Stimulated activated memory B cell treated with anti-CD40 and anti-IgM and Interleukin-4, amounts not matched to agents 10 μg/mL and 1 μg/mL and 100 μg/mL, for 72 hours (primary cell): ENCODE data around the gene MOB3B.

Experiments used
- ATAC-seq: fragments of 150-1000 bp; cut with Tn5 transposase; 2 replicates; pipeline ENCODE4 v1.10.0; 2021
- H3K27ac Mint-ChIP-seq: one replicate; pipeline ENCODE4 v1.8.0; 2022; ENCODE audit warnings: mild to moderate bottlenecking, mixed read lengths
- H3K27me3 Mint-ChIP-seq: one replicate; pipeline ENCODE4 v1.8.0; 2022; ENCODE audit warnings: mixed read lengths
- H3K36me3 Mint-ChIP-seq: one replicate; pipeline ENCODE4 v1.8.0; 2022; ENCODE audit warnings: mixed read lengths
- H3K4me1 Mint-ChIP-seq: one replicate; pipeline ENCODE4 v1.8.0; 2022; ENCODE audit warnings: mixed read lengths
- H3K4me3 Mint-ChIP-seq: one replicate; pipeline ENCODE4 v1.8.0; 2022; ENCODE audit warnings: mild to moderate bottlenecking, moderate library complexity, mixed read lengths
- H3K9me3 Mint-ChIP-seq: one replicate; pipeline ENCODE4 v1.8.0; 2022; ENCODE audit warnings: mixed read lengths

MOB3B gene

GRCh38 chr9:27382308-27382707 is 147.3 kb downstream of the MOB3B start:
- H3K9me3 Mint-ChIP-seq, result no peaks in the 10 kb centered on the region
- no peak for ATAC-seq
- no peak overlapping the region for H3K4me3 Mint-ChIP-seq
- H3K27me3 Mint-ChIP-seq, result no peaks in the 10 kb centered on the region
- no peaks in the 10 kb centered on the region for H3K36me3 Mint-ChIP-seq
- H3K4me1 Mint-ChIP-seq, result peaks cover 87% of the 10 kb centered on the region
- H3K27ac Mint-ChIP-seq, result peak overlapping the region; percentile 73

GRCh38 chr9:27379311-27380251 is 150.0 kb downstream of the MOB3B start:
- Mint-ChIP-seq H3K9me3 (no peaks in the 10 kb centered on the region), H3K36me3 (no peaks in the 10 kb centered on the region), H3K27ac (peak overlapping the region; percentile 87), H3K4me3 (peak overlapping the region; percentile 5), H3K4me1 (peaks cover 76% of the 10 kb centered on the region), H3K27me3 (no peaks in the 10 kb centered on the region)
- peak; percentile 57 for ATAC-seq

DNA sequence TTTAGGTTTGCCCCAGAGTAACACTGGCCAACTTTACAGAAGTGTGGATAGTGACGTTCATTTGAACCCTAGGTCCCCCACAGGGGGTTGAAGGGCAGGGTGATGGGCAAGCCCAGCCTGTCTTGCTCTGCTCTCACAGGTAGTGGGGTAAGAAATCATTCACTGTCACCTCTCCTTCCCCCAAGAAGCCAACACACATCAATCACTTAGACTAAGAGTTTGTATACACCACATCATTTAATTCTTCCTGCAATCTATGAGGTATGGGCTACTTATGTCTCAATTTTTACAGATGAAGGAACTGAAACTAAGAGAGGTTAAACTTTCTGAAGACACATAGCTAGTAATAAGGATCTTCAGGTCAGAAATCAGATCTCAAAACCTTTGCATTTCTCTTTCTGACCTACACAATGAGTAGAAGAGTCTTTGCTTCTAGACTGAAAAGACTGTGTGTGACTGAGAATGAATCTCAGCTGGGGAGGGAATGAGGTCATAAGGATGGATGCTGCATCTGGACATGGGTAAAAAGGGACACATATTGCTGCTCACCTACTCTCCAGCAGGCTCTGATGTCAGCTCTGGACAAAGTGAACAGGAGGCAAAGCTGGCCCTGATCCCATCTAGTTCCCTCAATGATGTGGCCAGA is 151.7 kb downstream of the MOB3B start:
- Mint-ChIP-seq H3K27ac (peak overlapping the region; percentile 87), H3K36me3 (no peaks in the 10 kb centered on the region), H3K27me3 (no peaks in the 10 kb centered on the region), H3K4me3 (peak overlapping the region; percentile 55), H3K4me1 (peaks cover 70% of the 10 kb centered on the region), H3K9me3 (no peaks in the 10 kb centered on the region)
- peak; percentile 89 for ATAC-seq

DNA sequence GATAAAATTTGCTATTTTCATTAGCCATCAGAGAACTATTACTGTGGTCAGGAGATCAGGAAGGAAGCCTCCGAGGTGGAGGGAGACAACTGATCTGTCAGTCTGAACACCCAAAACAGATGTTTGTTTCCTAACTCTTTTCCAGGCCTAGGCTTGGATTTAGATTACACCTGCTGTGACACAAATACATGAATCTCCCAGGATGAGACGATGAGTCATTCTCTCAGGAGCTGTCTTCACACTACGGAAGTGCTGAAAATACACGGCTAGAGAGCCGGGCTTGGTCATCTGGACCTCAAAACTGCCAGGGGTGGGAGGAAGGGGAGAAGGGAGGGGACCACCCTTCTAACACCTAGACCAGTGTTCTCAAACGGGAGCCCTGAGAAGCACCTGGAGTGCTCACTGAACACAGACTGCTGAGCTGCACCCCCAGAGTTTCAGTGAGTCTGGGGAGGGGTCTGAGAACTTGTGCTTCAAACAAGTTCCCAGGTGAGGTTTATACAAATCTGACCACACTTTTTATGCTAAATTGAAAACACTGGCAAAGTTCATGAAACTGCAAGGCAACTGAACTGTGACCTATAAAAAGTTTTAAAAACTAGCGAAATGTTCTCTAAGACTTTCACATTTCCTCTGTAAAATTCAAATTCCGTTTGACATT is 152.3 kb downstream of the MOB3B start:
- peak overlapping the region; percentile 87 for H3K27ac Mint-ChIP-seq
- peak; percentile 22 for ATAC-seq

DNA sequence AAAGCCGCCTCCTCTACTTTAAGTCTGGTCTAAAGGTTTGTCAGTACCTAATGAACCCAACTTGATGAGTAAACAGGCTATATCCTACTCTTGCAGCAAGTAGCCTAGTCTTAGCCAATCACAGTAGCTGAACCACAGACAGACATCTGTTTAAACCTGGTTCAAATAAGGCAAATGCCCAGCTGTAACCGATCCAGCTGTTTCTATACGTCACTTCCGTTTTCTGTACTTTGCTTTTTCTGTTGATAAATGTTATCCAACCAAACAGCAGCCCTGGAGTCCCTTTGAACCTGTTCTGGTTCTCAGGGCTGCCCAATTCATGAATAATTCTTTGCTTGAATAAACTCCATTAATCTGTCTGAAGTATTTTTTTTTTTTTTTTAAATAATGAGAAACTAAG is 155.8 kb downstream of the MOB3B start:
- ATAC-seq, result no peak
- Mint-ChIP-seq H3K4me1 (peaks cover 68% of the 10 kb centered on the region), H3K9me3 (no peaks in the 10 kb centered on the region), H3K27ac (no peak overlapping the region), H3K36me3 (no peaks in the 10 kb centered on the region), H3K27me3 (no peaks in the 10 kb centered on the region), H3K4me3 (no peak overlapping the region)

More for the DNA sequence above, 152.3 kb downstream of the MOB3B start:
- Mint-ChIP-seq H3K27me3 (no peaks in the 10 kb centered on the region), H3K36me3 (no peaks in the 10 kb centered on the region), H3K4me1 (peaks cover 67% of the 10 kb centered on the region), H3K9me3 (no peaks in the 10 kb centered on the region), H3K4me3 (peak overlapping the region; percentile 55)

GRCh38 chr9:27372615-27373014 is 157.0 kb downstream of the MOB3B start:
- Mint-ChIP-seq H3K27ac (no peak overlapping the region), H3K36me3 (no peaks in the 10 kb centered on the region), H3K4me3 (no peak overlapping the region), H3K4me1 (peaks cover 68% of the 10 kb centered on the region), H3K27me3 (no peaks in the 10 kb centered on the region), H3K9me3 (no peaks in the 10 kb centered on the region)
- no peak for ATAC-seq

DNA sequence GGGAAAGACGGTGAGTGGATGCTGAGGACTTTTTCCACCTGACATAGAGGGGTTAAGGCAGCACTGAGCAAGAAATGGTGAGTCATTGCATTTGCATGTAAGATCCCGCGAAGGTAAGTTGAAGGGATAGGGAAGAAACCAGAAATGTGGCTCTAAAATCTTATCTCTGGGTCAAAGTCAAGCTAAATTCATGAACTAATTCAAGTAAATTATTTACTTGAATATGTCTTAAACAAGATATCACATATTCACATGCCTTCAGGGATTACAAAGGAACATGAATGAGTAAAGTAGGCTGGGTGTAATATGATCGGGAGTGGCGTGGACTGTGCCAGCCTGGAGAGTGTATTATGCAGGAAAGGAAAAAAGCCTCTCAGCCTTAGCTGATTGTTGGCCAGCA is 158.2 kb downstream of the MOB3B start:
- Mint-ChIP-seq H3K36me3 (no peaks in the 10 kb centered on the region), H3K27me3 (no peaks in the 10 kb centered on the region), H3K9me3 (no peaks in the 10 kb centered on the region), H3K4me3 (no peak overlapping the region), H3K4me1 (peaks cover 68% of the 10 kb centered on the region), H3K27ac (peak overlapping the region; percentile 11)
- no peak for ATAC-seq

- Mint-ChIP-seq H3K36me3 (no peaks in the 10 kb centered on the region), H3K27me3 (no peaks in the 10 kb centered on the region), H3K4me3 (peak overlapping the region; percentile 62), H3K27ac (peak overlapping the region; percentile 48), H3K9me3 (no peaks in the 10 kb centered on the region), H3K4me1 (peaks cover 73% of the 10 kb centered on the region)
- peak; percentile 44 for ATAC-seq
Observed at GRCh38 chr9:27369591-27369990, 160.0 kb downstream of the MOB3B start.

DNA sequence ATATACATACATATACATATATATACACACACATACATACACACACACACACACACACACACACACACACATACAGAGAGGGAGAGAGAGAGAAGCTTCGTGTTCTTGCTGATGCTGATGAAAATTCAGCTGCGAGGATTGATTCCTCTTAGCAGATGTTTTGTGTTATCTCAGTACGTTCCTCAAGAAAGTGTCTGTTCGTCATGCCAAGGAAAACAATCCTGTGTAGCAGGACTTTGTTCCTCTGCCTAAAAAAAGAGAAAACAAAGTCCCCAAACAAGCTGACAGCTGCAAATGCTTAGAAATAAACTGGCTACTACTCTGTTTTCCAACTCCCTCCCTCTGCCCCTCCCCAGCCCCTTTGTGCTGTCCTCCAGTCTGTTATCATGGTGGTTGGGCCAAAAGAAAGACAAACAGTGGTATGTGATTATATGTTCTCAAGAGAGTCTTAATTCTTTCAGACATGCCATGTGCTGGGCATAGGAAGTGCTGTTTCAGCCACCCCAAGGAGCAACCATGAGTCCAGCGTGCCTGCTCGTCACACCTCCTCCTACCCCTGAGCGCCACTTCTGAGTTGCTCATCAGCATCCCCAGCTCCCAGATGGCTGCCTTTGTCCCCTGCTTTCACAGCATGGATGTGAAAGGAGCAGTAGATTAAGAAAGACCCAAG is 161.2 kb downstream of the MOB3B start:
- H3K9me3 Mint-ChIP-seq, result no peaks in the 10 kb centered on the region
- peak overlapping the region; percentile 55 for H3K27ac Mint-ChIP-seq
- no peak for ATAC-seq
- H3K4me1 Mint-ChIP-seq, result peaks cover 66% of the 10 kb centered on the region
- no peaks in the 10 kb centered on the region for H3K27me3 Mint-ChIP-seq
- no peaks in the 10 kb centered on the region for H3K36me3 Mint-ChIP-seq
- no peak overlapping the region for H3K4me3 Mint-ChIP-seq

GRCh38 chr9:27367921-27368315 is 161.7 kb downstream of the MOB3B start:
- H3K9me3 Mint-ChIP-seq, result no peaks in the 10 kb centered on the region
- ATAC-seq, result peak; percentile 48
- H3K27ac Mint-ChIP-seq, result peak overlapping the region; percentile 55
- H3K27me3 Mint-ChIP-seq, result no peaks in the 10 kb centered on the region
- H3K36me3 Mint-ChIP-seq, result no peaks in the 10 kb centered on the region
- H3K4me3 Mint-ChIP-seq, result no peak overlapping the region
- peaks cover 66% of the 10 kb centered on the region for H3K4me1 Mint-ChIP-seq

- H3K36me3 Mint-ChIP-seq, result no peaks in the 10 kb centered on the region
- H3K4me1 Mint-ChIP-seq, result peaks cover 64% of the 10 kb centered on the region
- H3K4me3 Mint-ChIP-seq, result peak overlapping the region; percentile 53
- H3K27me3 Mint-ChIP-seq, result no peaks in the 10 kb centered on the region
- peak; percentile 75 for ATAC-seq
- peak overlapping the region; percentile 55 for H3K27ac Mint-ChIP-seq
- H3K9me3 Mint-ChIP-seq, result no peaks in the 10 kb centered on the region
Observed at GRCh38 chr9:27367175-27367798, 162.3 kb downstream of the MOB3B start.

DNA sequence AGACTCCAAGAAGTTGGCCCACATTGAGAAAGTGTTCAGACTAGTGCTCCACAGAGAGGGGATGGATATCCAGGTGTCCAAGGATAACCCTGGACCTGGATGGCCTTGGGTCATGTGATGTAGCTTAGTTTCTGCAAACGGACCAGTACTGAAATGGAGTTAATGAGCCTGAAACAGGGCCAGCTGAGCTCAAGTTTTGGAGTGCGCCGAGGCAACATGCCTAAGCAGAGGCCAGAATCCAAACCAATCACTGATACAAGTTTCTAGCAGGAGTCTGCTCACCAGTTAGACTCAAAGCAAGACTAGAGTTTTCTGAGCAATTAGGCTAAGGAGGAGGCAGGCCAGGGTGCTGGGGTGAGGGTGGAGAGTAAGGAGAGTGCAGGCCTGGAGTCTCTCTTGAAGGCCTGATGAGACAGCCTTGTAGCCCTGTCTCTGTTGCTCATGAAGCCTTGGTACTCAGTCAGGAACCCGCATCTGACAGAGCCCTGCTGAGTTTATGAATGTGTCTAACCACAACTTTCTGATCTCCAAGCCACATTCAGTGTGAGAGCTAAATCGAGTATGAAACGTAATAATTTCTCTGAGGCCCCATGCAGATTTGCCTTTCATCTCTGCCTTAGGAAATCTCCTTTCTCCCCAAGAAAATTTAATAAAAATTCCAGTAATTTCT is 163.8 kb downstream of the MOB3B start:
- Mint-ChIP-seq H3K27me3 (no peaks in the 10 kb centered on the region), H3K4me1 (peaks cover 54% of the 10 kb centered on the region), H3K4me3 (peak overlapping the region; percentile 2), H3K27ac (peak overlapping the region; percentile 55), H3K36me3 (no peaks in the 10 kb centered on the region), H3K9me3 (no peaks in the 10 kb centered on the region)
- ATAC-seq, result peak; percentile 84

- Mint-ChIP-seq H3K9me3 (no peaks in the 10 kb centered on the region), H3K27me3 (no peaks in the 10 kb centered on the region), H3K36me3 (peaks cover 11% of the 10 kb centered on the region), H3K4me1 (peaks cover 32% of the 10 kb centered on the region), H3K27ac (no peak overlapping the region), H3K4me3 (no peak overlapping the region)
- ATAC-seq, result no peak
Observed at GRCh38 chr9:27362447-27363210, 167.0 kb downstream of the MOB3B start.
